ENCODE results near the gene PFDN1. TPM values are rescaled to one million over a fixed set of nuclear protein-coding genes. Genes with fewer than 3 reads are reported as not detected.

PFDN1 gene
- total RNA-seq, 1 experiment from 2014 or later: 48.9 TPM

GRCh38 chr5:140340605-140341121, 37.8 kb upstream of the PFDN1 start:
- H3K4me3 ChIP-seq (replicated peaks in 1 of 2; ENCODE audit: low read depth in 1 of 2, low read length in 2 of 2): no peak overlapping the region
- TF ChIP-seq YY1 (IDR thresholded peaks at IDR 0.05; ENCODE audit: extremely low read depth, insufficient replicate concordance, low read depth, low read length): no peak
- no peak for TF ChIP-seq RAD21 (IDR thresholded peaks at IDR 0.05; ENCODE audit: low read depth)
- no peak for TF ChIP-seq ATF3 (IDR thresholded peaks at IDR 0.05)
- TF ChIP-seq EZH2phosphoT487 (IDR thresholded peaks at IDR 0.05; ENCODE audit: borderline replicate concordance): no peak
- no peak for TF ChIP-seq FOSL1 (IDR thresholded peaks at IDR 0.05; ENCODE audit: low read depth)
- TF ChIP-seq ZFX (IDR thresholded peaks at IDR 0.05): no peak
- no peak for TF ChIP-seq EZH2 (IDR thresholded peaks at IDR 0.05)
- TF ChIP-seq TCF7L2 (IDR thresholded peaks at IDR 0.05; ENCODE audit: borderline replicate concordance, extremely low read depth, insufficient read depth, insufficient read length): no peak
- no peaks in the 10 kb centered on the region for H4K20me1 ChIP-seq (ENCODE audit: insufficient read depth)
- POLR2A ChIA-PET: no interaction called here
- no peak overlapping the region for H3K9ac ChIP-seq (ENCODE audit: low read length)
- H3K9me2 ChIP-seq (ENCODE audit: insufficient read depth): no peaks in the 10 kb centered on the region
- H3K79me2 ChIP-seq (ENCODE audit: insufficient read depth, low read length): no peaks in the 10 kb centered on the region
- ATAC-seq: no peak
- no peak for DNase-seq (ENCODE audit: low read depth, low spot score)
- H3K36me3 ChIP-seq (ENCODE audit: control insufficient read depth in 1 of 2, insufficient read depth in 2 of 2, low read length in 2 of 2): peaks cover 0 to 10% of the 10 kb centered on the region in 2 experiments; a peak in 1 of 4 replicates
- RAD21 ChIA-PET (ENCODE audit: low non-redundant PET in 1 of 2, low total read pairs in 2 of 2, uncharacterized antibody in 2 of 2, unreplicated experiment in 2 of 2): no interaction called here
- CTCF ChIA-PET: interaction anchor here (1.0 kb wide), 1 partner anchor 96 kb away, joined by 3 read pairs; no protein-coding TSS in a partner anchor
- H3K27me3 ChIP-seq (ENCODE audit: insufficient read depth, low read length): no peaks in the 10 kb centered on the region
- H3K4me2 ChIP-seq (ENCODE audit: low read length): no peak overlapping the region
- H3K27ac ChIP-seq (ENCODE audit: low read depth, low read length): no peak overlapping the region
- intact Hi-C loops (cut with micrococcal nuclease): no loop called here
- H3K9me3 ChIP-seq (ENCODE audit: control insufficient read depth in 1 of 2, insufficient read depth in 1 of 2, low read depth in 1 of 2, low read length in 2 of 2): no peaks in the 10 kb centered on the region
- peaks cover 15 to 18% of the 10 kb centered on the region in 2 experiments for H3K4me1 ChIP-seq (ENCODE audit: control insufficient read depth in 1 of 2, insufficient read depth in 2 of 2, low read length in 2 of 2)
- no TSS peak for BruUV-seq (replicated peaks)
- no peak overlapping the region for H2AFZ ChIP-seq (ENCODE audit: low read depth, low read length, poor library complexity, severe bottlenecking)

GRCh38 chr5:140339636-140340035, 36.7 kb upstream of the PFDN1 start:
- DNase-seq (ENCODE audit: low read depth, low spot score) (no peak), ATAC-seq (no peak)
- Histone ChIP-seq H3K4me1 (ENCODE audit: control insufficient read depth in 1 of 2, insufficient read depth in 2 of 2, low read length in 2 of 2) (peaks cover 4 to 7% of the 10 kb centered on the region in 2 experiments), H2AFZ (ENCODE audit: low read depth, low read length, poor library complexity, severe bottlenecking) (no peak overlapping the region), H3K79me2 (ENCODE audit: insufficient read depth, low read length) (no peaks in the 10 kb centered on the region), H3K9ac (ENCODE audit: low read length) (no peak overlapping the region), H3K4me2 (ENCODE audit: low read length) (no peak overlapping the region), H4K20me1 (ENCODE audit: insufficient read depth) (no peaks in the 10 kb centered on the region), H3K27ac (ENCODE audit: low read depth, low read length) (no peak overlapping the region), H3K9me2 (ENCODE audit: insufficient read depth) (no peaks in the 10 kb centered on the region), H3K27me3 (ENCODE audit: insufficient read depth, low read length) (no peaks in the 10 kb centered on the region), H3K9me3 (ENCODE audit: control insufficient read depth in 1 of 2, insufficient read depth in 1 of 2, low read depth in 1 of 2, low read length in 2 of 2) (no peaks in the 10 kb centered on the region), H3K4me3 (replicated peaks in 1 of 2; ENCODE audit: low read depth in 1 of 2, low read length in 2 of 2) (no peak overlapping the region), H3K36me3 (ENCODE audit: control insufficient read depth in 1 of 2, insufficient read depth in 2 of 2, low read length in 2 of 2) (peaks cover 0 to 14% of the 10 kb centered on the region in 2 experiments; a peak in 1 of 4 replicates)
- intact Hi-C loops (cut with micrococcal nuclease): no loop called here
- CTCF ChIA-PET: no interaction called here
- BruUV-seq (replicated peaks): no TSS peak
- RAD21 ChIA-PET (ENCODE audit: low non-redundant PET in 1 of 2, low total read pairs in 2 of 2, uncharacterized antibody in 2 of 2, unreplicated experiment in 2 of 2): no interaction called here
- POLR2A ChIA-PET: no interaction called here
- no peak for TF ChIP-seq RAD21 (IDR thresholded peaks at IDR 0.05; ENCODE audit: low read depth)
- TF ChIP-seq CBX3 (IDR thresholded peaks at IDR 0.05; ENCODE audit: low read depth): no peak
- TF ChIP-seq EZH2phosphoT487 (IDR thresholded peaks at IDR 0.05; ENCODE audit: borderline replicate concordance): no peak
- TF ChIP-seq CTCF (IDR thresholded peaks at IDR 0.05 in 2 of 3, conservative IDR thresholded peaks at IDR 0.05 in 1 of 3; ENCODE audit: borderline replicate concordance in 1 of 3, insufficient read depth in 1 of 3, low read depth in 2 of 3, low read length in 2 of 3): no peak
- no peak for TF ChIP-seq ZBTB33 (IDR thresholded peaks at IDR 0.05; ENCODE audit: extremely low read depth, insufficient replicate concordance, low read length)
